ENCODE data around the gene PTPRN2.
A peak's percentile ranks its signal among the peaks of the same experiment; 100 is the strongest.

Gene PTPRN2

DNA sequence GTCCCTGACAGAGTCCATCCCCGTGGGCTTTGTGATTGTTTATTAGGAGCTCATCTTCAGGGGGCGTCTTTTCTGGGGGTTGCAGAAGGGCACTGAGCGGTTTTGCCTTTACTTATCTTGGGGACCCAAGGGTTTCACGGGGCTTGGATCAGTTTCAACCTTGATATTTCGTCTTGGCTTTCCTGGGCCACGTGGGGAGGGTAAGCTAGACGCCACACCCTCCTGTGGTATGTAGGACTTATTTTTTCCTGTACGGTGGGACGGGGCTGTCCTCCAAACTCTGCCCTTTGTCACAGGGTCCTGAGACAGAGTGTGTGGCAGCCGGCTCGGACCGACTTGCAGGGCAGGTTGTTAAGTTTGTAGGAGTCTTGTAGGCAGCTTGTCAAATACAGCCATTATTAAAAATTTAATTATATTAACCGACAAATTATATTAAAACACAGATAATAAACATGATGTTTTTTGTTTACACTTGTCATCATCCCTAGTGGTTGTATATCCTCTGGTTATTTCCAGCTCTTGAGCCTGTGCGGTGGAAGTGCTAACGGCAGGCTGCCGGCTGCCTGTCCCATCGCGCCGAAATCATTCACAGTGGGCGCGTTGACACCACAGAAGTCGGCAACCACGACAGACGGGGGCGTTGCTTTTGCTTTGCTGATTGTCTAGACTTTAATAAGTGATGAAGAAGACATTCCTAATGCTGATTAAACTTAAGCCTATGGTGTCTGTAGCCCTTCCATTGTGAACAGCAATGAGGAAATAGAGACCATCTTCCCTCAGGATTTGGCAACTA is 1057.7 kb downstream of the PTPRN2 start:
- Mint-ChIP-seq H3K27me3 (peaks cover 3% of the 10 kb centered on the region), H3K4me3 (no peak overlapping the region), H3K4me1 (ENCODE audit: low read depth) (no peaks in the 10 kb centered on the region), H3K27ac (no peak overlapping the region), H3K9me3 (peaks cover 20% of the 10 kb centered on the region), H3K36me3 (ENCODE audit: low read depth) (no peaks in the 10 kb centered on the region)
- DNase-seq: peak; percentile 16

GRCh38 chr7:157528785-157529341 is 1058.8 kb downstream of the PTPRN2 start:
- H3K27ac Mint-ChIP-seq: no peak overlapping the region
- DNase-seq: peak; percentile 19
- H3K9me3 Mint-ChIP-seq: peaks cover 20% of the 10 kb centered on the region
- H3K4me3 Mint-ChIP-seq: no peak overlapping the region
- no peaks in the 10 kb centered on the region for H3K36me3 Mint-ChIP-seq (ENCODE audit: low read depth)
- no peaks in the 10 kb centered on the region for H3K4me1 Mint-ChIP-seq (ENCODE audit: low read depth)
- peaks cover 3% of the 10 kb centered on the region for H3K27me3 Mint-ChIP-seq

DNA sequence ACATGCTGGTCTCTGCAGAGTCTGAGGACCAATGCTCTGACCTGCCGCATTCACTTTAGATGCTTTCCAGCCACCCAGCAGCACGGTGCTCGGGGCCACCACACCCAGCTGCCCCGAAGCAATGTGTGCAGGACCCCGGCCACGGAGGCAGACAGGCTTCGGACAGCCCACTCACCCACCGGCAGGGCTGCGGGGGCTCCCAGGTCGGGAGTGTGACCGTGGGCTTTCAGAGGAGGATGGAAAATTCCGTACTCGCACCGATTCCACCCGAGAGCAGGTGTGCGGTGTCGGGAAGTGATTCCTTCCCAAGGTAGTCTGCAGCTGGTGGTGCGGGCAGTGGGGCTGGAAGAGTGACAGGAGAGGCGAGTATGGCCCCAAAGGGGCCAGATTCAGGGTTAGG is 1059.9 kb downstream of the PTPRN2 start:
- Mint-ChIP-seq H3K36me3 (ENCODE audit: low read depth) (no peaks in the 10 kb centered on the region), H3K27ac (no peak overlapping the region), H3K9me3 (peaks cover 13% of the 10 kb centered on the region), H3K4me1 (ENCODE audit: low read depth) (no peaks in the 10 kb centered on the region), H3K27me3 (peaks cover 3% of the 10 kb centered on the region), H3K4me3 (no peak overlapping the region)
- DNase-seq: peak; percentile 13

DNA sequence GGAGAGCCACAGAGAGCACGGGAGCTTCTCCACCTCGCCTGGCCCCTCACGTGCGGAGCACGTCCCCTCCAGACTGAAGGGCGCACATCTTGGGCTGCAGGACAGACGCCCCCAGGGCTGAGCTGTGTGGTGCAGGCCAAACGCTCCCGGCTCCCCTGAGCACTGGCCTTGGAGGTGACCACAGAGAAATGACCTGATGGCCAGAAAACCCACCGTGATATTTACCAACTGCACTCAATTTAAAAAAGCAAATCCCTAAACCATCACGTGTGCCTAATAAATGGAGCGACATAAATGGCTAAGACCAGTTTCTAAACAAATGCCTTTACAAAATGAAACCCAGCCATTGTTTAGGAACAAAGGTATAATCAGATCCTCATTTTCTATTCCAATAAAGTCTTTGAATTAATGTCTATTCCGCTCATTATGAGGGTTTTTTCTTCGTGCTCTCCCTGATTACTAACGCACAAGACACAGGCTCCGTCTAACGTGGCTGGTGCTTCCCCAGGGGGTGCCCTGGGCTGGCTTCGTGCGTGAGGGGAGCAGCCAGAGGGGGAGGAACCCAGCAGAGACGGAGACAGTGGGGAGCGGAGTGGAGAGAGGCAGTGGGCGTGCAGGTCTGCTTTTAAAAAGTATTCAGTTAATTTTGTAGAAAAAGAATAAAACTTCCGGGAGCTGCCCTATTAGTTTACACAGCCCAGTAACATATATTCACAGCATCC is 1060.5 kb downstream of the PTPRN2 start:
- DNase-seq: peak; percentile 2
- Mint-ChIP-seq H3K4me3 (no peak overlapping the region), H3K27ac (no peak overlapping the region), H3K4me1 (ENCODE audit: low read depth) (no peaks in the 10 kb centered on the region), H3K36me3 (ENCODE audit: low read depth) (no peaks in the 10 kb centered on the region), H3K27me3 (peaks cover 3% of the 10 kb centered on the region), H3K9me3 (peaks cover 7% of the 10 kb centered on the region)

GRCh38 chr7:157526005-157526912 is 1061.4 kb downstream of the PTPRN2 start:
- Mint-ChIP-seq H3K9me3 (no peaks in the 10 kb centered on the region), H3K4me1 (ENCODE audit: low read depth) (no peaks in the 10 kb centered on the region), H3K36me3 (ENCODE audit: low read depth) (no peaks in the 10 kb centered on the region), H3K4me3 (no peak overlapping the region), H3K27ac (no peak overlapping the region), H3K27me3 (peaks cover 3% of the 10 kb centered on the region)
- DNase-seq: peak; percentile 21

GRCh38 chr7:157525491-157525915 is 1062.1 kb downstream of the PTPRN2 start:
- no peaks in the 10 kb centered on the region for H3K9me3 Mint-ChIP-seq
- DNase-seq: peak; percentile 6
- no peak overlapping the region for H3K4me3 Mint-ChIP-seq
- H3K4me1 Mint-ChIP-seq (ENCODE audit: low read depth): no peaks in the 10 kb centered on the region
- H3K27me3 Mint-ChIP-seq: peaks cover 3% of the 10 kb centered on the region
- no peaks in the 10 kb centered on the region for H3K36me3 Mint-ChIP-seq (ENCODE audit: low read depth)
- no peak overlapping the region for H3K27ac Mint-ChIP-seq

GRCh38 chr7:157524731-157525130 is 1062.9 kb downstream of the PTPRN2 start:
- H3K4me3 Mint-ChIP-seq: no peak overlapping the region

GRCh38 chr7:157523766-157524421 is 1063.7 kb downstream of the PTPRN2 start:
- no peak overlapping the region for H3K4me3 Mint-ChIP-seq
- DNase-seq: peak; percentile 19
- peaks cover 3% of the 10 kb centered on the region for H3K27me3 Mint-ChIP-seq
- H3K4me1 Mint-ChIP-seq (ENCODE audit: low read depth): no peaks in the 10 kb centered on the region
- no peaks in the 10 kb centered on the region for H3K9me3 Mint-ChIP-seq
- H3K36me3 Mint-ChIP-seq (ENCODE audit: low read depth): no peaks in the 10 kb centered on the region
- H3K27ac Mint-ChIP-seq: no peak overlapping the region

More at GRCh38 chr7:157524731-157525130, 1062.9 kb downstream of the PTPRN2 start:
- peaks cover 3% of the 10 kb centered on the region for H3K27me3 Mint-ChIP-seq
- H3K9me3 Mint-ChIP-seq: no peaks in the 10 kb centered on the region
- H3K27ac Mint-ChIP-seq: no peak overlapping the region
- H3K4me1 Mint-ChIP-seq (ENCODE audit: low read depth): no peaks in the 10 kb centered on the region
- no peaks in the 10 kb centered on the region for H3K36me3 Mint-ChIP-seq (ENCODE audit: low read depth)
- no peak for DNase-seq

GRCh38 chr7:157523371-157523765 is 1064.3 kb downstream of the PTPRN2 start:
- no peak for DNase-seq
- Mint-ChIP-seq H3K4me1 (ENCODE audit: low read depth) (no peaks in the 10 kb centered on the region), H3K9me3 (no peaks in the 10 kb centered on the region), H3K36me3 (ENCODE audit: low read depth) (no peaks in the 10 kb centered on the region), H3K27me3 (peaks cover 3% of the 10 kb centered on the region), H3K27ac (no peak overlapping the region), H3K4me3 (no peak overlapping the region)

DNA sequence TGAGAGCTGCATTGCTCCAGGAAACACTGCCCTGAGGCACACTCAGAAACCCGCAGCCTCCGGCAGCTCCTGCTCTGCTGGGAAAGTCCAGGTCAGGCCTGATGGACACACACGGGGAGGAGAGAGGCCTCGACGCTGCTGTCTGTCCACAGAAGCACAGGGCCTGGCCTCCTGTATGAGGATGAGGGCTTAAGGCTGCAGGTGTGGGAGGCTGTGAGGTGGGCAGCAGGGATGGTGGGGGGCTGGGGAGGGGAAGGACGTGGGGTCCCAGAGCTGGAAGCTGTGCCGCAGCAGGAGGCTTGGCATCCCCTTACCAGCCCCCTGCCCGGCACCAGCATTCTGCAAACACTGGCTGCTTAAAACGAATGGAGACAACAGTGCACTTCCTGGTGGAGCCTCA is 1064.7 kb downstream of the PTPRN2 start:
- Mint-ChIP-seq H3K9me3 (no peaks in the 10 kb centered on the region), H3K27me3 (peaks cover 3% of the 10 kb centered on the region), H3K4me3 (no peak overlapping the region), H3K27ac (no peak overlapping the region), H3K4me1 (ENCODE audit: low read depth) (no peaks in the 10 kb centered on the region), H3K36me3 (ENCODE audit: low read depth) (no peaks in the 10 kb centered on the region)
- peak; percentile 7 for DNase-seq

DNA sequence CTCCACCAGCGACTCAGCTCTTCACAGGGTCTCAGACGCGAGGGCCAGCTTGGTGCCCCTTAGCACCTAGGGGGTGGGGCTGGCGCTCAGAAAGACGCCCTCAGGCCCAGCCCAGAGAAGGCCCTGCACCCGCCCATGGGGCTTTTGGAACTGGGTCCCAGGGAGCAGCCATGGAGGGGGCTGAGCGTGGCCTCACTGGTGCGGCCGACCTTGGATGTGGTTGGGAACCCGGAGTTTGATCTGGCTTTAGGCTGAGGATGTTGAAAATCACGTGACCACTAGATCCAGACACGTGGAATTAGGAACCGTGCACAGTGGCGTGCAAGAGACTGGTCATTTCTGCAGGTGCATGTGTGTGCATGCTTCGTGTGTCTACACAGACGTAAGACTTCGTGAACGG is 1065.4 kb downstream of the PTPRN2 start:
- H3K4me3 Mint-ChIP-seq: no peak overlapping the region
- H3K36me3 Mint-ChIP-seq (ENCODE audit: low read depth): no peaks in the 10 kb centered on the region
- H3K4me1 Mint-ChIP-seq (ENCODE audit: low read depth): no peaks in the 10 kb centered on the region
- H3K27ac Mint-ChIP-seq: no peak overlapping the region
- H3K9me3 Mint-ChIP-seq: no peaks in the 10 kb centered on the region
- peaks cover 3% of the 10 kb centered on the region for H3K27me3 Mint-ChIP-seq
- peak; percentile 12 for DNase-seq

- no peaks in the 10 kb centered on the region for H3K4me1 Mint-ChIP-seq (ENCODE audit: low read depth)
- no peak overlapping the region for H3K4me3 Mint-ChIP-seq
- peak; percentile 2 for DNase-seq
- H3K36me3 Mint-ChIP-seq (ENCODE audit: low read depth): no peaks in the 10 kb centered on the region
- H3K27ac Mint-ChIP-seq: no peak overlapping the region
- peaks cover 3% of the 10 kb centered on the region for H3K27me3 Mint-ChIP-seq
- no peaks in the 10 kb centered on the region for H3K9me3 Mint-ChIP-seq
Observed at GRCh38 chr7:157521752-157522151, 1065.9 kb downstream of the PTPRN2 start.

DNA sequence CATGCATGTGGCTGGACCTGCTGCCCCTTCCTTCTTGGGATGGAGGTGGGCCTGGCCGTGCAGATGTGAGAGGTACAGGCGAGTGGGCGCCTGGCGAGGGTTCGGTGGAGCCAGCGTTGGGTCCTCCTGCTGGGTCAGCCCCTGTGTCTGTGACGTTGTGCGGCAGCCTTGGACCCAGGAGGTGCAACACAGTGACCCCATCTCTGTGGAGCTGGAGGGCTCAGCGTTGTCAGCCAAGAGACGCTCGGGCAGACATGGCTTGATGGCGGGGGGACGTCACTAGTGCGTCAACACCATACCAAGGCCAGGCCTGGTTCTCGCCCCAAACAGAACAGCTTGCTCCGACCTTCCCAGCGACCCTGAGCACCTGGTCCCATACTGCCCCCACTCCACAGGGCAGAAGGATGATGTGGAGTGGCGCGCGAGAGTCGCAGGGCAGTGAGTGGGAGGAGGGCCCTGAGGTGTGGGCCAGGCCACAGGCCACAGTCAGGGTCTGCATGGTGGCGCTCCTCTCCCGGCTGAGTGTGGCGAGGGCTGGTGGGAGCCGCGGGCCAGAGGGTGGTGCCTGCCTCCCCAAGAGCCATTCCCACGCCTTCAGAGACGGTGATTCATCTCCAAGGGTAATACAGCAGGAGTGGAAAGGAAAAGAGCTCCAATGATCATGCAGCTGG is 1066.4 kb downstream of the PTPRN2 start:
- H3K27ac Mint-ChIP-seq: no peak overlapping the region
- peaks cover 3% of the 10 kb centered on the region for H3K27me3 Mint-ChIP-seq
- peak; percentile 9 for DNase-seq
- H3K4me1 Mint-ChIP-seq (ENCODE audit: low read depth): no peaks in the 10 kb centered on the region
- H3K36me3 Mint-ChIP-seq (ENCODE audit: low read depth): no peaks in the 10 kb centered on the region
- H3K4me3 Mint-ChIP-seq: no peak overlapping the region
- no peaks in the 10 kb centered on the region for H3K9me3 Mint-ChIP-seq

Measured in activated T-cell treated with anti-CD3 and anti-CD28 coated beads, Interleukin-2, amount 50 U/mL, for 24 hours (primary cell).